Activated T-helper 1 cell treated with Interleukin-2 at 50 U/mL for 16 hours (primary cell): Measurements from ENCODE around the gene ATOX1.

Experiments
- DNase-seq: peaks from one replicate; pipeline ENCODE4 v3.0.0-alpha.2; 2020; ENCODE audit warnings: low read depth

The ATOX1 gene

GRCh38 chr5:151770383-151771258 is 12.2 kb upstream of the ATOX1 start:
- no peak for DNase-seq

- no peak for DNase-seq
Observed at GRCh38 chr5:151766975-151767374, 8.5 kb upstream of the ATOX1 start.

GRCh38 chr5:151764801-151765200 is 6.4 kb upstream of the ATOX1 start:
- DNase-seq, result no peak

GRCh38 chr5:151758141-151758429 is 346 bp downstream of the ATOX1 start:
- DNase-seq, result no peak

GRCh38 chr5:151757233-151758140 is 944 bp downstream of the ATOX1 start:
- DNase-seq, result no peak

- DNase-seq, result no peak
Observed at GRCh38 chr5:151755383-151755782, 3.0 kb downstream of the ATOX1 start.

- no peak for DNase-seq
Observed at GRCh38 chr5:151751593-151751992, 6.8 kb downstream of the ATOX1 start.

- DNase-seq, result no peak
Observed at GRCh38 chr5:151751091-151751490, 7.3 kb downstream of the ATOX1 start.

GRCh38 chr5:151750121-151750520 is 8.3 kb downstream of the ATOX1 start:
- DNase-seq, result no peak

GRCh38 chr5:151745071-151745705 is 13.2 kb downstream of the ATOX1 start:
- DNase-seq, result no peak

GRCh38 chr5:151743530-151743929 is 14.9 kb downstream of the ATOX1 start:
- no peak for DNase-seq

GRCh38 chr5:151742870-151743294 is 15.5 kb downstream of the ATOX1 start:
- no peak for DNase-seq

- DNase-seq, result no peak
Observed at GRCh38 chr5:151741678-151742423, 16.6 kb downstream of the ATOX1 start.

GRCh38 chr5:151740958-151741373 is 17.5 kb downstream of the ATOX1 start:
- no peak for DNase-seq

- no peak for DNase-seq
Observed at GRCh38 chr5:151740336-151740942, 18.0 kb downstream of the ATOX1 start.

- no peak for DNase-seq
Observed at GRCh38 chr5:151739939-151740335, 18.5 kb downstream of the ATOX1 start.

GRCh38 chr5:151739395-151739794 is 19.0 kb downstream of the ATOX1 start:
- no peak for DNase-seq

GRCh38 chr5:151738125-151738848 is 20.1 kb downstream of the ATOX1 start:
- DNase-seq, result no peak

GRCh38 chr5:151737431-151737830 is 21.0 kb downstream of the ATOX1 start:
- DNase-seq, result no peak

GRCh38 chr5:151735646-151736045 is 22.8 kb downstream of the ATOX1 start:
- DNase-seq, result no peak

- no peak for DNase-seq
Observed at GRCh38 chr5:151734064-151734408, 24.4 kb downstream of the ATOX1 start.
